Measurements from ENCODE around the gene GSE1.

The GSE1 gene

GRCh38 chr16:85686912-85687591 lies 73.9 kb downstream of the GSE1 start:
- no peak for TF ChIP-seq CTCF (IDR thresholded peaks at IDR 0.05; ENCODE audit: low read depth, low read length)
- TF ChIP-seq MAX (IDR thresholded peaks at IDR 0.05; ENCODE audit: low read depth, low read length) = no peak
- TF ChIP-seq MYC (IDR thresholded peaks at IDR 0.05; ENCODE audit: low read depth, low read length) = no peak
- TF ChIP-seq POLR2A (IDR thresholded peaks at IDR 0.05; ENCODE audit: extremely low read depth, insufficient read length) = no peak
- peak overlapping the region; percentile 76 for H3K4me3 ChIP-seq (ENCODE audit: low read depth, low read length)
- peak; percentile 62 for DNase-seq (ENCODE audit: low read depth)

GRCh38 chr16:85687651-85688471 lies 74.7 kb downstream of the GSE1 start:
- no peak for DNase-seq (ENCODE audit: low read depth)
- H3K4me3 ChIP-seq (ENCODE audit: low read depth, low read length) = peak overlapping the region; percentile 76
- TF ChIP-seq MYC (IDR thresholded peaks at IDR 0.05; ENCODE audit: low read depth, low read length) (no peak), POLR2A (IDR thresholded peaks at IDR 0.05; ENCODE audit: extremely low read depth, insufficient read length) (no peak), MAX (IDR thresholded peaks at IDR 0.05; ENCODE audit: low read depth, low read length) (no peak), CTCF (IDR thresholded peaks at IDR 0.05; ENCODE audit: low read depth, low read length) (no peak)

GRCh38 chr16:85688586-85689284 lies 75.6 kb downstream of the GSE1 start, which contains the start of gene GINS2:
TSS of gene GINS2 (minus strand) at chr16:85688954. CDS start at chr16:85688898, 56 bp downstream.
- peak within 1 kb of the TSS; percentile 76 for H3K4me3 ChIP-seq (ENCODE audit: low read depth, low read length)
- DNase-seq (ENCODE audit: low read depth) = peak; percentile 96
- TF ChIP-seq POLR2A (IDR thresholded peaks at IDR 0.05; ENCODE audit: extremely low read depth, insufficient read length) = peak; percentile 56
- TF ChIP-seq MYC (IDR thresholded peaks at IDR 0.05; ENCODE audit: low read depth, low read length) = 0 out of 2 replicates have a peak, but pooled peaks have one; percentile 56
- TF ChIP-seq MAX (IDR thresholded peaks at IDR 0.05; ENCODE audit: low read depth, low read length) = no peak
- no peak for TF ChIP-seq CTCF (IDR thresholded peaks at IDR 0.05; ENCODE audit: low read depth, low read length)

- H3K4me3 ChIP-seq (ENCODE audit: low read depth, low read length) = peak overlapping the region; percentile 52
- TF ChIP-seq POLR2A (IDR thresholded peaks at IDR 0.05; ENCODE audit: extremely low read depth, insufficient read length) = no peak
- no peak for DNase-seq (ENCODE audit: low read depth)
Observed at GRCh38 chr16:85689285-85689949, 76.3 kb downstream of the GSE1 start.

GRCh38 chr16:85689950-85690320 lies 76.8 kb downstream of the GSE1 start:
- TF ChIP-seq POLR2A (IDR thresholded peaks at IDR 0.05; ENCODE audit: extremely low read depth, insufficient read length) (no peak), MYC (IDR thresholded peaks at IDR 0.05; ENCODE audit: low read depth, low read length) (no peak), MAX (IDR thresholded peaks at IDR 0.05; ENCODE audit: low read depth, low read length) (no peak), CTCF (IDR thresholded peaks at IDR 0.05; ENCODE audit: low read depth, low read length) (no peak)
- H3K4me3 ChIP-seq (ENCODE audit: low read depth, low read length) = no peak overlapping the region

More at GRCh38 chr16:85689950-85690320, 76.8 kb downstream of the GSE1 start:
- no peak for DNase-seq (ENCODE audit: low read depth)

Measured in NB4 (cell line).